K562 (cell line): ENCODE data around the gene ZNF544. TPM values are rescaled to one million over a fixed set of nuclear protein-coding genes. Genes with fewer than 3 reads are reported as not detected.

Experiments
- CHCHD3 ChIP-seq: fragments of 250-450 bp; sonication (Bioruptor Pico); IDR thresholded peaks from 2 replicates; pipeline ENCODE4 v2.1.2; 2022; ENCODE audit warnings: mild to moderate bottlenecking
- CHD4 ChIP-seq: fragments of 200-600 bp; sonication (generic); IDR thresholded peaks from 3 replicates; pipeline ENCODE4 v1.6.1; 2012; ENCODE audit warnings: low read depth, mild to moderate bottlenecking, mixed read lengths, low read length, inconsistent platforms; ENCODE audit not compliant: insufficient read depth, insufficient replicate concordance, poor library complexity, severe bottlenecking
- EWSR1 ChIP-seq: fragments of 450-650 bp; IDR thresholded peaks from 2 replicates; pipeline ENCODE4 v1.6.1; 2018; ENCODE audit warnings: borderline replicate concordance, mild to moderate bottlenecking, low read depth, moderate library complexity; ENCODE audit not compliant: partially characterized antibody
- MYBL2 ChIP-seq, 2 experiments: fragments of 450-650 bp in 1 of 2; sonication (generic) in 1 of 2; formaldehyde crosslinking in 1 of 2; IDR thresholded peaks; 2 replicates each; pipeline versions ENCODE4 v1.6.1 to v1.8.1; 2017 to 2022; ENCODE audit warnings: borderline replicate concordance in 1 of 2, inconsistent platforms in 1 of 2, low read depth in 1 of 2, mild to moderate bottlenecking in 1 of 2, missing genetic modification reagents in 1 of 2, moderate library complexity in 1 of 2
- NCOR1 ChIP-seq: fragments of 450-650 bp; IDR thresholded peaks from 2 replicates; pipeline ENCODE4 v1.6.1; 2016; ENCODE audit warnings: mild to moderate bottlenecking, moderate library complexity
- NFXL1 ChIP-seq: fragments of 450-650 bp; formaldehyde crosslinking; IDR thresholded peaks from 2 replicates; pipeline ENCODE4 v1.4.0; 2021; ENCODE audit warnings: mild to moderate bottlenecking
- RNF2 ChIP-seq: sonication (generic); IDR thresholded peaks from 2 replicates; pipeline ENCODE4 v1.6.1; 2016
- SMC3 ChIP-seq: conservative IDR thresholded peaks from 2 replicates; pipeline ENCODE4 v1.6.1; 2011; ENCODE audit warnings: low read depth, low read length, improper control_type of control experiment; ENCODE audit not compliant: insufficient read depth
- TAF9B ChIP-seq: fragments of 450-650 bp; IDR thresholded peaks from 2 replicates; pipeline ENCODE4 v1.6.1; 2018; ENCODE audit warnings: mild to moderate bottlenecking; ENCODE audit not compliant: partially characterized antibody
- TAL1 ChIP-seq: fragments of 450-650 bp; IDR thresholded peaks from 2 replicates; pipeline ENCODE4 v1.6.1; 2016; ENCODE audit warnings: mild to moderate bottlenecking
- TGIF2 ChIP-seq: sonication (generic); formaldehyde crosslinking; IDR thresholded peaks from 2 replicates; pipeline ENCODE4 v1.8.1; 2022; ENCODE audit warnings: mild to moderate bottlenecking, missing genetic modification reagents, moderate library complexity
- WHSC1 ChIP-seq: IDR thresholded peaks from one replicate; pipeline ENCODE4 v1.6.1; 2012; ENCODE audit warnings: low read length, control low read depth, inconsistent platforms
- XRCC4 ChIP-seq: IDR thresholded peaks from one replicate; pipeline ENCODE4 v1.6.1; 2011; ENCODE audit not compliant: insufficient read depth, insufficient read length; ENCODE audit errors: extremely low read depth
- ZNF384 ChIP-seq: IDR thresholded peaks from 2 replicates; pipeline ENCODE4 v1.6.1; 2012; ENCODE audit warnings: low read depth, low read length, improper control_type of control experiment
- ZNF436 ChIP-seq: fragments of 250-450, 450-650 bp; sonication (Bioruptor Pico); formaldehyde crosslinking; IDR thresholded peaks from 2 replicates; pipeline ENCODE4 v1.7.0; 2020; ENCODE audit warnings: mild to moderate bottlenecking
- ZNF668 ChIP-seq: fragments of 250-450 bp; sonication (Bioruptor Pico); IDR thresholded peaks from 2 replicates; pipeline ENCODE4 v1.8.0; 2022; ENCODE audit warnings: mild to moderate bottlenecking, inconsistent platforms
- polyA plus RNA-seq, 8 experiments: library from polyadenylated mRNA; depleted of rRNA in 4 of 8; stranded (reverse) in 5 of 8; unstranded in 3 of 8; fragments of >200 nt; fragmentation: Nextera tagmentation in 2 of 8; fragmentation: Illumina TruSeq in 1 of 8; extraction: Ambion mirVana in 2 of 8; extraction: Trizol in 1 of 8; gene quantifications; 2 replicates each; pipeline versions ENCODE4 v1.2.1 to v1.2.3, GENCODE V29; 2011 to 2014; ENCODE audit warnings: inconsistent platforms in 1 of 8, missing spikeins in 1 of 8
- total RNA-seq, 7 experiments: library from RNA; depleted of rRNA in 6 of 7; stranded (reverse); fragments of >200 nt in 6 of 7; fragmentation: Illumina TruSeq in 2 of 7; extraction: Trizol in 2 of 7; gene quantifications; 2 replicates each; pipeline versions ENCODE4 v1.2.1 to v1.2.3, GENCODE V29; 2011 to 2021; ENCODE audit warnings: low replicate concordance in 1 of 7
- TF ChIP-seq, protein P1 (sequence below): sonication (generic); IDR thresholded peaks from 2 replicates; pipeline ENCODE4 v1.6.1; 2016
- TF ChIP-seq, protein P2 (sequence below): fragments of 450-650 bp; formaldehyde crosslinking; IDR thresholded peaks from 2 replicates; pipeline ENCODE4 v1.4.0; 2022; ENCODE audit warnings: missing genetic modification characterization
- TF ChIP-seq, protein P3 (sequence below): fragments of 250-450 bp; sonication (Bioruptor Pico); IDR thresholded peaks from 2 replicates; pipeline ENCODE4 v1.5.0; 2021; ENCODE audit warnings: mild to moderate bottlenecking, moderate library complexity
- TF ChIP-seq, protein P4 (sequence below): fragments of 450-650 bp; IDR thresholded peaks from 2 replicates; pipeline ENCODE4 v1.6.1; 2018; ENCODE audit warnings: mild to moderate bottlenecking, low read depth; ENCODE audit not compliant: partially characterized antibody

ZNF544 gene
- total and polyA plus RNA-seq, 9 of the 15 experiments (the other 6 are each of a cell fraction or from before 2014, with no cell fraction given): 23.6 to 59.0 (median 41.4) TPM

DNA sequence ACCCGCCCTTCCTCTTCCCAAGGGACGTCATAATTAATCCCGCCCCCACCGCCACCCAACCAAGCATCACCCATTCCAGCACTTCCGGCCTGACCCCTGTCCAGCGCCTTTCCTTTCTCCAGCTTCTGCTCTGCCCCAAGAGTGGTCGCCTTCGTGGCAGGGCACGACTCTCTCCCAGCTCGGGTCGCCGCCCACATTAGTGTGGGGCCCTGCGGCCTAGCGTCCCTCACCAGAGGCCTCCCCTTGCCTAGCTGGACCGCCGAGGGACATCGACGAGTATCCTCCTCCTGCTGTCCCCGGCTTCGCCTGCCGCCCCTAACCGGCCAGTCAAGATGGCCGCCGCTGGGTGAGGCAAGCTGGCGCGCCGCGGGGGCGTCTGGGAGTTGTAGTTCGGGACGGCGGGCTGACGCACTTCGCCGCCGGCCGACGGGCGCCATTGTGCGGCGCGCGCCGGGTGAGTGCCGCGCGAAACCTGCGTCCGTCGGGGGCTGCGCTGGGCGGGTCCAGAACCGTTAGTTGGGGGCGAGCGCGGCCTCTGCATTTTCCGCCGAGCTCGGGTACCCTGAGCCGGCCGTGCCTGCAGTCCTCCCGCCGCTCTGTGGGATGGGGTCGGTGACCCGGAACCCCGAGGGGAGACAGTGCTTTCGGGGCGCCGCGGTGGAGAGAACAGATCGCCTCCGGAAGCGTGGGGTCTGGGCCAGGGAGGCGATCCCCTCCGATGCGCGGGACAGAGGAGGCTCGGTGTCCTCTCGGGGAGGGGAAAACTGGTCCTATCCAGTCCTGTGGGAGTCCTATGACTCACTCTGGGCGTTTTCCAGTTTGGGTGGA, 45.5 kb upstream of the ZNF544 start, which contains the start of gene ZNF274 (continued):
- TF ChIP-seq TGIF2 (CRISPR knock-in tag) (no peak), ZNF384 (0 out of 2 replicates have a peak, but pooled peaks have one; percentile 5), ZNF436 (CRISPR knock-in tag) (no peak), MYBL2 (IDR thresholded peaks at IDR 0.05; ENCODE audit: low read depth) (no peak), MYBL2 (CRISPR knock-in tag; IDR thresholded peaks at IDR 0.05; ENCODE audit: borderline replicate concordance) (no peak), TAL1 (no peak), ZNF668 (CRISPR knock-in tag) (no peak), RNF2 (peak; percentile 42; the same call in 1 of the 2 replicates), TAF9B (peak; percentile 67), NCOR1 (no peak), CHCHD3 (CRISPR knock-in tag) (no peak), WHSC1 (no peak), SMC3 (no peak), NFXL1 (CRISPR knock-in tag) (no peak), CHD4 (no peak), EWSR1 (no peak), XRCC4 (no peak)
- TF ChIP-seq, protein P1, sequence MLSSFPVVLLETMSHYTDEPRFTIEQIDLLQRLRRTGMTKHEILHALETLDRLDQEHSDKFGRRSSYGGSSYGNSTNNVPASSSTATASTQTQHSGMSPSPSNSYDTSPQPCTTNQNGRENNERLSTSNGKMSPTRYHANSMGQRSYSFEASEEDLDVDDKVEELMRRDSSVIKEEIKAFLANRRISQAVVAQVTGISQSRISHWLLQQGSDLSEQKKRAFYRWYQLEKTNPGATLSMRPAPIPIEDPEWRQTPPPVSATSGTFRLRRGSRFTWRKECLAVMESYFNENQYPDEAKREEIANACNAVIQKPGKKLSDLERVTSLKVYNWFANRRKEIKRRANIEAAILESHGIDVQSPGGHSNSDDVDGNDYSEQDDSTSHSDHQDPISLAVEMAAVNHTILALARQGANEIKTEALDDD: 0 out of 2 replicates have a peak, but pooled peaks have one; percentile 24
- TF ChIP-seq, protein P2, sequence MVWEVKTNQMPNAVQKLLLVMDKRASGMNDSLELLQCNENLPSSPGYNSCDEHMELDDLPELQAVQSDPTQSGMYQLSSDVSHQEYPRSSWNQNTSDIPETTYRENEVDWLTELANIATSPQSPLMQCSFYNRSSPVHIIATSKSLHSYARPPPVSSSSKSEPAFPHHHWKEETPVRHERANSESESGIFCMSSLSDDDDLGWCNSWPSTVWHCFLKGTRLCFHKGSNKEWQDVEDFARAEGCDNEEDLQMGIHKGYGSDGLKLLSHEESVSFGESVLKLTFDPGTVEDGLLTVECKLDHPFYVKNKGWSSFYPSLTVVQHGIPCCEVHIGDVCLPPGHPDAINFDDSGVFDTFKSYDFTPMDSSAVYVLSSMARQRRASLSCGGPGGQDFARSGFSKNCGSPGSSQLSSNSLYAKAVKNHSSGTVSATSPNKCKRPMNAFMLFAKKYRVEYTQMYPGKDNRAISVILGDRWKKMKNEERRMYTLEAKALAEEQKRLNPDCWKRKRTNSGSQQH (CRISPR knock-in tag): no peak; the same call in 1 of the 2 replicates
- TF ChIP-seq, protein P3, sequence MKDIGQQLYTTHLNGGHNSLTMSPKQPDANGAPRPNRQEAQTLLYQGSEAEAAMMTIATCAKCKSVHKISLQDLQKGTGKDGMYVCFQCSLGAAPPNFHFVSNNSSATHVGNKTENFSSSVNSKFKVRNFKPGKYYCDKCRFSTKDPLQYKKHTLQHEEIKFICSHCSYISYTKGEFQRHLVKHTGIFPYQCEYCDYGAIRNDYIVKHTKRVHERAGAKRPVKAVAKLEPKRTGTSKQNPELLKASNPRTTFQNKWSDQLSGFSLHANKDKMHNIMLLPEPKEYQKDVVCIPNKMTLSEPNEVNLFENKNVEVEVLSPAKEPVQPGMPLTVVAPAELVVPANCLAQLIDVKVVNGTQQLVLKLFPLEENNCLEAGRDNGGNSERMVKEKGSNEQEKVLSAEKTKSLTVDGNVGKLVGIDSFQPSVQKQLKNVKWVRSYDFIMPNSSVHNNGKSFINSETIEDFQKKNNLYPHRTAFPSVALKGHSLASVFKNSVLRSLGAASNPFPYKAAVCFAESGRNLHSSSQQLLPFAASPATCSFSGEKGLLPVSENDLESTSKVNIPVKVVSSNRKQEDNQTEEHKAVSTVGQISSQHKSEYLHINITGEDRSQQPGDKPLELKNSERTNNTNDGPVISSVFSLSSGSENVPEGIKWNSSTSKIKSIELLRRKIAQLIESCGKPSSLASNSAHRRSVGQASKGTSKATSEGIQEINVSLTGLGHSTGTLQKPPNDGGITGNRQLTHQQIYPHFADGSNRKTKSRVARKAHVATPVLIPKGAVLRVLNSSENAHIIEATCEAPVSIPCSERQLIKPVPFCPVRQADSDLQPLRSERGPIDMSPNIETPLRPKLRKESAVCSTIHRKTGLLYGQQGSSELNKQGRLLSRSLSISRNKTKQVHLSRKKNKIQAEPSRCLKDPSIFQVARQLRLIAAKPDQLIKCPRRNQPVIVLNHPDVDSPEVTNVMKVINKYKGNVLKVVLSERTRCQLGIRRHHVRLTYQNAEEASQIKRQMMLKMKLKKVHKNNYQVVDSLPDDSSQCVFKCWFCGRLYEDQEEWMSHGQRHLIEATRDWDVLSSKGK: no peak
- TF ChIP-seq, protein P4, sequence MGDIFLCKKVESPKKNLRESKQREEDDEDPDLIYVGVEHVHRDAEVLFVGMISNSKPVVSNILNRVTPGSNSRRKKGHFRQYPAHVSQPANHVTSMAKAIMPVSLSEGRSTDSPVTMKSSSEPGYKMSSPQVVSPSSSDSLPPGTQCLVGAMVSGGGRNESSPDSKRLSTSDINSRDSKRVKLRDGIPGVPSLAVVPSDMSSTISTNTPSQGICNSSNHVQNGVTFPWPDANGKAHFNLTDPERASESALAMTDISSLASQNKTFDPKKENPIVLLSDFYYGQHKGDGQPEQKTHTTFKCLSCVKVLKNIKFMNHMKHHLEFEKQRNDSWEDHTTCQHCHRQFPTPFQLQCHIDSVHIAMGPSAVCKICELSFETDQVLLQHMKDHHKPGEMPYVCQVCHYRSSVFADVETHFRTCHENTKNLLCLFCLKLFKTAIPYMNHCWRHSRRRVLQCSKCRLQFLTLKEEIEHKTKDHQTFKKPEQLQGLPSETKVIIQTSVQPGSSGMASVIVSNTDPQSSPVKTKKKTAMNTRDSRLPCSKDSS: no peak
